K562 (cell line): ENCODE results near the gene TNFRSF18. TPM values are rescaled to one million over a fixed set of nuclear protein-coding genes. Genes with fewer than 3 reads are reported as not detected.

Source experiments
- ATAC-seq: fragments of 200-7000 bp; cut with Tn5 transposase; 3 replicates; pipeline ENCODE4 v1.9.1; 2020; ENCODE audit warnings: moderate library complexity
- BruUV-seq: library from RNA; stranded (reverse); fragments of 400-500 nt; replicated peaks from 2 replicates; lab custom pipeline; 2021; lab: Mats Ljungman, UMichigan
- CTCF ChIA-PET: fragments of 300-600 bp; formaldehyde crosslinking; extraction: SDS; loops from one replicate; lab custom pipeline; 2021; ENCODE audit warnings: low intra/inter-chr PET ratio; lab: Yijun Ruan, JAX
- POLR2A ChIA-PET: fragments of 300-600, 350-650 bp; sonication (Branson Sonifier 250); formaldehyde crosslinking; extraction: SDS; loops from one replicate; lab custom pipeline; 2021; ENCODE audit warnings: antibody characterized with exemption, inconsistent platforms; lab: Yijun Ruan, JAX
- DNase-seq, 4 experiments: peaks; one replicate each; pipeline versions ENCODE4 v3.0.0 to v3.0.0-alpha.2; 2011 to 2018; ENCODE audit warnings: low spot score in 3 of 4, mixed read lengths in 3 of 4; ENCODE audit errors: extremely low read depth in 1 of 4
- FAIRE-seq: peaks from 2 replicates; lab custom pipeline; 2011; peaks lifted over from hg19 to GRCh38; lab: Jason Lieb, UNC
- H2AFZ ChIP-seq: 2 replicates; pipeline ENCODE4 v1.6.0; 2011; ENCODE audit warnings: low read depth, low read length, control low read depth, inconsistent platforms
- H3K27ac ChIP-seq: fragments of 200-600 bp; 3 replicates; pipeline ENCODE4 v1.8.0; 2011; ENCODE audit warnings: low read depth, mild to moderate bottlenecking, control low read depth, inconsistent platforms, low read length, moderate library complexity, mixed read lengths; ENCODE audit errors: extremely low read depth
- H3K27me3 ChIP-seq, 2 experiments: fragments of 300-600 bp in 1 of 2; 2 replicates in 1 of 2; 3 replicates in 1 of 2; pipeline versions ENCODE4 v1.6.0 to v1.8.0; 2011; ENCODE audit warnings: inconsistent platforms in 2 of 2, low read length in 2 of 2, mild to moderate bottlenecking in 1 of 2, mixed read lengths in 1 of 2, moderate library complexity in 1 of 2; ENCODE audit not compliant: control insufficient read depth in 2 of 2, insufficient read depth in 2 of 2
- H3K36me3 ChIP-seq: fragments of 300-600 bp; 3 replicates; pipeline ENCODE4 v1.8.0; 2011; ENCODE audit warnings: mild to moderate bottlenecking, low read length, inconsistent platforms; ENCODE audit not compliant: control insufficient read depth, insufficient read depth
- H3K4me1 ChIP-seq, 2 experiments: fragments of 200-600 bp in 1 of 2; replicated peaks in 1 of 2; 2 replicates in 1 of 2; 3 replicates in 1 of 2; pipeline versions ENCODE4 v1.5.1 to v1.8.0; 2011; ENCODE audit warnings: inconsistent platforms in 2 of 2, low read length in 2 of 2, mild to moderate bottlenecking in 1 of 2, mixed read lengths in 1 of 2, moderate library complexity in 1 of 2; ENCODE audit not compliant: control insufficient read depth in 2 of 2, insufficient read depth in 2 of 2
- H3K4me2 ChIP-seq: 2 replicates; pipeline ENCODE4 v1.6.1; 2011; ENCODE audit warnings: low read length, control low read depth, inconsistent platforms, mixed read lengths; ENCODE audit not compliant: insufficient read depth
- H3K4me3 ChIP-seq: fragments of 200-600 bp; sonication (generic), shearing (Covaris generic); 2 replicates; pipeline ENCODE4 v1.5.1; 2016; ENCODE audit warnings: control low read depth, inconsistent platforms
- H3K79me2 ChIP-seq: fragments of 200-600 bp; 3 replicates; pipeline ENCODE4 v1.8.0; 2011; ENCODE audit warnings: low read length, inconsistent platforms; ENCODE audit not compliant: control insufficient read depth, insufficient read depth
- H3K9ac ChIP-seq, 2 experiments: 2 replicates each; pipeline versions ENCODE4 v1.6.0 to v1.6.1; 2011; ENCODE audit warnings: low read depth in 2 of 2, low read length in 2 of 2, control low read depth in 1 of 2, inconsistent platforms in 1 of 2, mild to moderate bottlenecking in 1 of 2, mixed read lengths in 1 of 2; ENCODE audit not compliant: insufficient read depth in 1 of 2
- H3K9me1 ChIP-seq: one replicate; pipeline ENCODE4 v1.6.0; 2011; ENCODE audit warnings: inconsistent platforms, mild to moderate bottlenecking, low read length, moderate library complexity; ENCODE audit not compliant: control insufficient read depth, insufficient read depth
- H3K9me3 ChIP-seq: replicated peaks from 2 replicates; pipeline ENCODE4 v1.5.1; 2011; ENCODE audit warnings: low read depth, low read length, inconsistent platforms; ENCODE audit not compliant: control insufficient read depth, insufficient read depth
- H4K20me1 ChIP-seq: replicated peaks from 2 replicates; pipeline ENCODE4 v1.6.1; 2011; ENCODE audit warnings: low read length, inconsistent platforms, mixed read lengths; ENCODE audit not compliant: control insufficient read depth, insufficient read depth
- ETV5 ChIP-seq: sonication (generic); formaldehyde crosslinking; IDR thresholded peaks from 2 replicates; pipeline ENCODE4 v1.4.0; 2020; ENCODE audit warnings: low read depth, mild to moderate bottlenecking, missing genetic modification reagents
- TFAP4 ChIP-seq: sonication (generic); formaldehyde crosslinking; IDR thresholded peaks from 2 replicates; pipeline ENCODE4 v1.8.0; 2022; ENCODE audit warnings: missing genetic modification reagents, mild to moderate bottlenecking, moderate library complexity, borderline replicate concordance
- ZKSCAN3 ChIP-seq: fragments of 250-450 bp; sonication (Bioruptor Pico); IDR thresholded peaks from 2 replicates; pipeline ENCODE4 v1.4.0; 2020
- WGBS: fragments of 100-300 bp; shearing (Covaris generic); methylation state at CpG from one replicate; pipeline ENCODE4 v1.1.6; 2016; ENCODE audit warnings: low coverage, mixed read lengths; ENCODE audit not compliant: insufficient coverage; ENCODE audit errors: missing lambda C conversion rate; 5-methylcytosine and 5-hydroxymethylcytosine counted together
- in situ Hi-C: fragments of 300-500 bp; cut with MboI; formaldehyde crosslinking; loops from 4 replicates; pipeline ENCODE4 v1.15.0; 2018; ENCODE audit warnings: inconsistent platforms, mixed read lengths
- intact Hi-C: fragments of 100-400 bp; cut with micrococcal nuclease; formaldehyde crosslinking; loops from 2 replicates; pipeline ENCODE4 v1.14.2; 2022
- polyA plus RNA-seq, 8 experiments: library from polyadenylated mRNA; depleted of rRNA in 4 of 8; stranded (reverse) in 5 of 8; unstranded in 3 of 8; fragments of >200 nt; fragmentation: Nextera tagmentation in 2 of 8; fragmentation: Illumina TruSeq in 1 of 8; extraction: Ambion mirVana in 2 of 8; extraction: Trizol in 1 of 8; gene quantifications; 2 replicates each; pipeline versions ENCODE4 v1.2.1 to v1.2.3, GENCODE V29; 2011 to 2014; ENCODE audit warnings: inconsistent platforms in 1 of 8, missing spikeins in 1 of 8
- total RNA-seq, 7 experiments: library from RNA; depleted of rRNA in 6 of 7; stranded (reverse); fragments of >200 nt in 6 of 7; fragmentation: Illumina TruSeq in 2 of 7; extraction: Trizol in 2 of 7; gene quantifications; 2 replicates each; pipeline versions ENCODE4 v1.2.1 to v1.2.3, GENCODE V29; 2011 to 2021; ENCODE audit warnings: low replicate concordance in 1 of 7

Gene TNFRSF18
- total and polyA plus RNA-seq, 9 of the 15 experiments (the other 6 are each of a cell fraction or from before 2014, with no cell fraction given) = 0.24 to 0.27 TPM; not detected in 7

- DNase-seq (peak in 2 of 4 experiments; percentile 57), ATAC-seq (peak; percentile 6), FAIRE-seq (no peak)
- Histone ChIP-seq H3K27me3 (peaks cover 69 to 89% of the 10 kb centered on the region in 2 experiments), H3K4me1 (peaks cover 0 to 86% of the 10 kb centered on the region in 2 experiments; a peak in 2 of 5 replicates), H3K4me2 (no peak overlapping the region), H3K9ac (peak overlapping the region in 1 of 2 experiments; percentile 2; a peak in 2 of 4 replicates), H3K79me2 (no peaks in the 10 kb centered on the region), H3K9me3 (no peaks in the 10 kb centered on the region), H3K9me1 (no peaks in the 10 kb centered on the region), H3K36me3 (no peaks in the 10 kb centered on the region), H2AFZ (no peak overlapping the region), H3K27ac (no peak overlapping the region), H4K20me1 (0 out of 2 replicates have a peak, but pooled peaks cover 6% of the 10 kb centered on the region), H3K4me3 (no peak overlapping the region)
- POLR2A ChIA-PET = interaction anchor here (0.6 to 1.0 kb wide), 3 partner anchors 11 to 86 kb away, joined by 3 to 5 read pairs (median 3); no protein-coding TSS in a partner anchor
- TF ChIP-seq TFAP4 (CRISPR knock-in tag) (peak; percentile 23; the same call in 1 of the 2 replicates), ETV5 (CRISPR knock-in tag) (no peak), ZKSCAN3 (CRISPR knock-in tag) (peak; percentile 45; the same call in 1 of the 2 replicates)
- CTCF ChIA-PET = no interaction called here
- in situ Hi-C loops (no loop called here), intact Hi-C loops (no loop called here)
- BruUV-seq = no TSS peak
- 7% methylated on average over 31 of the region's 32 CpGs for WGBS
Measured at GRCh38 chr1:1169429-1170214, 36.8 kb downstream of the TNFRSF18 start.
